ENCODE measurements around the gene CDC42EP4. TPM values are rescaled to one million over a fixed set of nuclear protein-coding genes. Genes with fewer than 3 reads are reported as not detected.
A peak's percentile ranks its signal among the peaks of the same experiment; 100 is the strongest.

The CDC42EP4 gene
- total RNA-seq, 4 donors from 2014 or later: 35.8 to 57.0 (median 47.1) TPM

DNA sequence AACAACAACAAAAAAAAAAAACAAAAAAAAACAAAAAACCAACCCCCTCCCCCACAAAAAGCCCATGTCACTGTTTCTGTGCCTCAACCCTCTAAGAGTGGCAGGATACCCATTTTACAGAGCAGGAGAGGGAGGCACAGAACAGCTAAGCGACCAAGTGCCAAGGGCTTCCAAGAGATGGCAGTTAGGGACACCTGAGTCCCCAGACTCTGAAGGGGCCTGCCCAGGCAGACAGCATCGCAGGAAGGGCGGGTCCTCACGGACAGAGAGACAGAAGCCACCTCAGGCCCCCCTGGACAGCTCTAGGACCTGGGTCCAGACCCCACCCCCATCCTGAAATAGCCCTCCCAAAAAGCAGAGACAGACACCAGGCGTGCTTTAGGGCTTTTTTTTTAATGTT, 28.6 kb downstream of the CDC42EP4 start:
- Histone ChIP-seq H3K9me3 (no peaks in the 10 kb centered on the region), H3K36me3 (peaks cover 0 to 20% of the 10 kb centered on the region in 2 donors), H3K27me3 (no peaks in the 10 kb centered on the region), H3K4me3 (no peak overlapping the region), H3K4me1 (peaks cover 33 to 52% of the 10 kb centered on the region in 2 donors), H3K27ac (peak overlapping the region; percentile 35 to 60 (median 50))
- intact Hi-C loops (cut with DNase I; ENCODE audit: low total_unique reads): no loop called here
- in situ Hi-C loops (cut with MboI; ENCODE audit: low sequenced_read_pairs in 4 of 4): no loop called here
- ATAC-seq (no peak), DNase-seq (no peak)
- TF ChIP-seq, protein P1, sequence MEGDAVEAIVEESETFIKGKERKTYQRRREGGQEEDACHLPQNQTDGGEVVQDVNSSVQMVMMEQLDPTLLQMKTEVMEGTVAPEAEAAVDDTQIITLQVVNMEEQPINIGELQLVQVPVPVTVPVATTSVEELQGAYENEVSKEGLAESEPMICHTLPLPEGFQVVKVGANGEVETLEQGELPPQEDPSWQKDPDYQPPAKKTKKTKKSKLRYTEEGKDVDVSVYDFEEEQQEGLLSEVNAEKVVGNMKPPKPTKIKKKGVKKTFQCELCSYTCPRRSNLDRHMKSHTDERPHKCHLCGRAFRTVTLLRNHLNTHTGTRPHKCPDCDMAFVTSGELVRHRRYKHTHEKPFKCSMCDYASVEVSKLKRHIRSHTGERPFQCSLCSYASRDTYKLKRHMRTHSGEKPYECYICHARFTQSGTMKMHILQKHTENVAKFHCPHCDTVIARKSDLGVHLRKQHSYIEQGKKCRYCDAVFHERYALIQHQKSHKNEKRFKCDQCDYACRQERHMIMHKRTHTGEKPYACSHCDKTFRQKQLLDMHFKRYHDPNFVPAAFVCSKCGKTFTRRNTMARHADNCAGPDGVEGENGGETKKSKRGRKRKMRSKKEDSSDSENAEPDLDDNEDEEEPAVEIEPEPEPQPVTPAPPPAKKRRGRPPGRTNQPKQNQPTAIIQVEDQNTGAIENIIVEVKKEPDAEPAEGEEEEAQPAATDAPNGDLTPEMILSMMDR (IDR thresholded peaks at IDR 0.05 in 4 of 5, conservative IDR thresholded peaks at IDR 0.05 in 1 of 5): no peak
- no peak for TF ChIP-seq POLR2A (IDR thresholded peaks at IDR 0.05)

DNA sequence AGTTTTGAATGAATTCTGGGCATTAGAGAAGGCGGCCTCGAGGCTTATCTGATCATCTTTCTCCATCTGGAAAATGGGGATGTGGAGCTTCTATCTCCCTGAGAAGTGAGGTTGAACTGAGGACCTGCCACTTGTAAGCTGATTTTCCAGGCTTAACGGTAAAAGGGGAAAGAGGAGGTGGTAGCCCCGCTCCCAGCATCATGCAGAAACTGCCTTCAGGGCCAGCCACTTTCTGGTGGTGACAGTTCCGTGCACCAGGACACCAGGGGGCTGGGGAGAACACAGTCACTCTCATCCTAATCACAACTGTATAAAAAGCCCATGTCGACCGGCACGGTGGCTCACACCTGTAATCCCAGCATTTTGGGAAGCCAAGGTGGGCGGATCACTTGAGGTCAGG, 29.2 kb downstream of the CDC42EP4 start:
- in situ Hi-C loops (cut with MboI; ENCODE audit: low sequenced_read_pairs in 4 of 4): no loop called here
- TF ChIP-seq POLR2A (IDR thresholded peaks at IDR 0.05): no peak
- TF ChIP-seq, protein P1 (IDR thresholded peaks at IDR 0.05 in 4 of 5, conservative IDR thresholded peaks at IDR 0.05 in 1 of 5): no peak
- Histone ChIP-seq H3K36me3 (peaks cover 0 to 20% of the 10 kb centered on the region in 2 donors), H3K9me3 (no peaks in the 10 kb centered on the region), H3K4me1 (peaks cover 39 to 53% of the 10 kb centered on the region in 2 donors), H3K27ac (peak overlapping the region in 2 of 4 donors; percentile 9 to 58), H3K4me3 (no peak overlapping the region), H3K27me3 (no peaks in the 10 kb centered on the region)
- no peak for DNase-seq
- intact Hi-C loops (cut with DNase I; ENCODE audit: low total_unique reads): no loop called here
- no peak for ATAC-seq

DNA sequence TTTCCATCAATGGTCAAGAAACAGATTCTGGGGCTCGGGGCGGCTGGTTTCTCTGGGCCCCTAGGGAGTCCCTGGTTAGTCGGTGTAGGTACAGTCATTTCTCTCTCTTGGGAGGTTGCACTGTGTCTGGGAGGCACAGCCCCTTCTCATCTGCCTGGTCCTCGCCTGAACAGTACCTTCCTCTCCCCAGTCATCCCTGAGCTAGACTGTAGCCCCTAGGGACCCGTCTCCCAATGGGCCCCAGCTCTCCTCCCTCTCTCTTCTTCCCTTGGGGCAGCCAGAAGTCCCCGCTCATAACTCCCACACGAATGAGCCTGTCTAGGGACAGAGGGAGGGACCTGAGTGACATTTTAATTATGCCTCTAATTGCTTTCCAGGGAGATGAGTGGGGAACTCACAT, 29.9 kb downstream of the CDC42EP4 start:
- H3K27me3 ChIP-seq: no peaks in the 10 kb centered on the region
- peaks cover 36 to 48% of the 10 kb centered on the region in 2 donors for H3K4me1 ChIP-seq
- H3K9me3 ChIP-seq: no peaks in the 10 kb centered on the region
- intact Hi-C loops (cut with DNase I; ENCODE audit: low total_unique reads): no loop called here
- TF ChIP-seq, protein P1 (IDR thresholded peaks at IDR 0.05 in 4 of 5, conservative IDR thresholded peaks at IDR 0.05 in 1 of 5): no peak
- TF ChIP-seq POLR2A (IDR thresholded peaks at IDR 0.05): no peak
- peaks cover 0 to 20% of the 10 kb centered on the region in 2 donors for H3K36me3 ChIP-seq
- DNase-seq (no peak), ATAC-seq (no peak)
- H3K4me3 ChIP-seq: no peak overlapping the region
- in situ Hi-C loops (cut with MboI; ENCODE audit: low sequenced_read_pairs in 4 of 4): no loop called here
- peak overlapping the region in 1 of 4 donors; percentile 58 for H3K27ac ChIP-seq

DNA sequence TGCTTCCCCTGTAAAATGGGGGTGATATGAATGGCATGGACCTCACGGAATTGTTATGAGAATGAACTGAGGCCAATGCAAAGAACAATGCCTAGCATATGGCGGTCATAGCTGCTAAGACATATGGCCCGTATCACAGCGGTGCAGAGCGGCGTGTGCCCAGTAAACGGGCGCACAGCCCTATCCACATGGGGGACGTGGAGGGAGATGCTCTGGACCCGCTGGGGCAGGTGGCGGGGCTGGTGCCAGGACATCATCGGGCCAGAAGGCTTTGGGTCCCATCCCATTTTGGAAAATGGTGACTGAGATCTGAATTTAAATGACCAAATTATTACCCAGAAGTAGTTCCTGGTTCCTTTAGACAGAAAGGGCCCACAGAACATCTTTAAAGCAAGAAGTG, 31.6 kb downstream of the CDC42EP4 start:
- TF ChIP-seq, protein P1 (IDR thresholded peaks at IDR 0.05 in 4 of 5, conservative IDR thresholded peaks at IDR 0.05 in 1 of 5): no peak
- TF ChIP-seq POLR2A (IDR thresholded peaks at IDR 0.05): no peak
- H3K4me3 ChIP-seq: no peak overlapping the region
- peak overlapping the region in 3 of 4 donors; percentile 29 to 68 (median 60) for H3K27ac ChIP-seq
- in situ Hi-C loops (cut with MboI; ENCODE audit: low sequenced_read_pairs in 4 of 4): no loop called here
- intact Hi-C loops (cut with DNase I; ENCODE audit: low total_unique reads): no loop called here
- H3K27me3 ChIP-seq: no peaks in the 10 kb centered on the region
- H3K4me1 ChIP-seq: peaks cover 26 to 31% of the 10 kb centered on the region in 2 donors
- no peak for DNase-seq
- no peaks in the 10 kb centered on the region for H3K9me3 ChIP-seq
- H3K36me3 ChIP-seq: peaks cover 0 to 9% of the 10 kb centered on the region in 2 donors
- no peak for ATAC-seq

DNA sequence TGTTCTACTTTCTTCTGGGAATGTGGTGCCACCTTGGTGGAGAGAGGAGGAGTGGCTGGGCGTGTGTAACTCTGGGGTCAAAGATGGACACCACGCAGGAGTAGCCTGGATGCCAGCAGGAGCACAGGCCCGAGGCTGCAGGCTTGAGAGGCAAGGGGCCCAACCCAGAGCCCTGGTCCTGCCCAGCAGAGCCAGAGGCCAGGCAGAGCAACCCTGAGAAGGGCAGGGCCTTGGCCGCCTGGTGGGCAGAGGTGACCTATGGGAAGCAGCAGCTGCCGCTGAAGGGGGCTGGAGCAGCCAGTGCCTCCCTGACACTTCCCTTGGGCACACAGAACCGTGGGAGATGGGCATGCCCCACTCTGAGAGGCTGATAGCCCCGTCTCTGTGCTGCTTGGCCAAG, 32.1 kb downstream of the CDC42EP4 start:
- TF ChIP-seq, protein P1 (IDR thresholded peaks at IDR 0.05 in 4 of 5, conservative IDR thresholded peaks at IDR 0.05 in 1 of 5): no peak
- TF ChIP-seq POLR2A (IDR thresholded peaks at IDR 0.05): no peak

More for the DNA sequence above, 32.1 kb downstream of the CDC42EP4 start:
- H3K27me3 ChIP-seq: no peaks in the 10 kb centered on the region
- no peak overlapping the region for H3K4me3 ChIP-seq
- H3K27ac ChIP-seq: peak overlapping the region; percentile 29 to 80 (median 64)
- intact Hi-C loops (cut with DNase I; ENCODE audit: low total_unique reads) (no loop called here), in situ Hi-C loops (cut with MboI; ENCODE audit: low sequenced_read_pairs in 4 of 4) (no loop called here)
- no peaks in the 10 kb centered on the region for H3K9me3 ChIP-seq
- no peak for DNase-seq
- peaks cover 0 to 4% of the 10 kb centered on the region in 2 donors for H3K36me3 ChIP-seq
- no peak for ATAC-seq
- peaks cover 26 to 27% of the 10 kb centered on the region in 2 donors for H3K4me1 ChIP-seq
